Measurements from ENCODE around the gene OTUB1. TPM values are rescaled to one million over a fixed set of nuclear protein-coding genes. Genes with fewer than 3 reads are reported as not detected.

The OTUB1 gene
- total and polyA plus RNA-seq, 9 of the 15 experiments (the other 6 are each of a cell fraction or from before 2014, with no cell fraction given): 29.5 to 134 (median 66.1) TPM

DNA sequence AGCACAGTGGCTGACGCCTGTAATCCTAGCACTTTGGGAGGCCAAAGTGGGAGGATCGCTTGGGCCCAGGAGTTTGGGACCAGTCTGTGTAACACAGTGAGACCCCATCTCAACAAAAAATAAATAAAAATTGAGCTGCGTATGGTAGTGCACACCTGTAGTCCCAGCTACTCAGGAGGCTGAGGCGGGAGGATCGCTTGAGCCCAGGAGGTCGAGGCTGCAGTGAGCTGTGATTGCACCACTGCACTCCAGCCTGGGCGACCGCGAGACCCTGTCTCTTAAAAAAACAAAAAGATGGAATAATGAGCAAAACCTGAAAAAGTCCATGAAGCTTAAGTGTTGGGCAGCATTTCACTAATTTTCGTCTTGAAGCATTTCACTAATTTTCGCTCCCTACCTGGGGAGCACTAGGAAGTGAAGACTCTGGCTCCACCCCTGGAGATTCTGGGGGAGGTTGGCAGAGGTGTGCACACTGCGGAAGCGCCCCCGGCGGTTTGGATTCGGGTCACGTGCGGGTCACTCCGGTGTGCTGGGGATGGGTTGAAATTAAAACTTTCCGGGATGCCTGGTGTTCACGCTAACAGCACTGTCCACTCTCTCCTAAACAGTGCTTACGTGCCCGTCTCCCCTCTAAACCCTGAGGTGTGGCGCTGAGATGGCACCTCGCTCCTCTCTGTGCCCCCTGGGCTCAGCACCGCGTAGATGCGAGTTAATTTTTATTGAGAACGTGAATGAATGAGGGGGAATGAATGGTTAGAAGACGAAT lies 48.3 kb upstream of the OTUB1 start (continued):
- TF ChIP-seq, protein P1, sequence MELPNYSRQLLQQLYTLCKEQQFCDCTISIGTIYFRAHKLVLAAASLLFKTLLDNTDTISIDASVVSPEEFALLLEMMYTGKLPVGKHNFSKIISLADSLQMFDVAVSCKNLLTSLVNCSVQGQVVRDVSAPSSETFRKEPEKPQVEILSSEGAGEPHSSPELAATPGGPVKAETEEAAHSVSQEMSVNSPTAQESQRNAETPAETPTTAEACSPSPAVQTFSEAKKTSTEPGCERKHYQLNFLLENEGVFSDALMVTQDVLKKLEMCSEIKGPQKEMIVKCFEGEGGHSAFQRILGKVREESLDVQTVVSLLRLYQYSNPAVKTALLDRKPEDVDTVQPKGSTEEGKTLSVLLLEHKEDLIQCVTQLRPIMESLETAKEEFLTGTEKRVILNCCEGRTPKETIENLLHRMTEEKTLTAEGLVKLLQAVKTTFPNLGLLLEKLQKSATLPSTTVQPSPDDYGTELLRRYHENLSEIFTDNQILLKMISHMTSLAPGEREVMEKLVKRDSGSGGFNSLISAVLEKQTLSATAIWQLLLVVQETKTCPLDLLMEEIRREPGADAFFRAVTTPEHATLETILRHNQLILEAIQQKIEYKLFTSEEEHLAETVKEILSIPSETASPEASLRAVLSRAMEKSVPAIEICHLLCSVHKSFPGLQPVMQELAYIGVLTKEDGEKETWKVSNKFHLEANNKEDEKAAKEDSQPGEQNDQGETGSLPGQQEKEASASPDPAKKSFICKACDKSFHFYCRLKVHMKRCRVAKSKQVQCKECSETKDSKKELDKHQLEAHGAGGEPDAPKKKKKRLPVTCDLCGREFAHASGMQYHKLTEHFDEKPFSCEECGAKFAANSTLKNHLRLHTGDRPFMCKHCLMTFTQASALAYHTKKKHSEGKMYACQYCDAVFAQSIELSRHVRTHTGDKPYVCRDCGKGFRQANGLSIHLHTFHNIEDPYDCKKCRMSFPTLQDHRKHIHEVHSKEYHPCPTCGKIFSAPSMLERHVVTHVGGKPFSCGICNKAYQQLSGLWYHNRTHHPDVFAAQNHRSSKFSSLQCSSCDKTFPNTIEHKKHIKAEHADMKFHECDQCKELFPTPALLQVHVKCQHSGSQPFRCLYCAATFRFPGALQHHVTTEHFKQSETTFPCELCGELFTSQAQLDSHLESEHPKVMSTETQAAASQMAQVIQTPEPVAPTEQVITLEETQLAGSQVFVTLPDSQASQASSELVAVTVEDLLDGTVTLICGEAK (IDR thresholded peaks at IDR 0.05): 0 out of 2 replicates have a peak, but pooled peaks have one; percentile 52
- TF ChIP-seq, protein P1 (CRISPR knock-in tag; IDR thresholded peaks at IDR 0.05): no peak
- TF ChIP-seq PYGO2 (tag; IDR thresholded peaks at IDR 0.05) (0 out of 2 replicates have a peak, but pooled peaks have one; percentile 19), ARID1B (IDR thresholded peaks at IDR 0.05) (0 out of 2 replicates have a peak, but pooled peaks have one; percentile 15), MAZ (CRISPR knock-in tag; conservative IDR thresholded peaks at IDR 0.05 in 1 of 2, IDR thresholded peaks at IDR 0.05 in 1 of 2) (no peak)
- TF ChIP-seq, protein P2, sequence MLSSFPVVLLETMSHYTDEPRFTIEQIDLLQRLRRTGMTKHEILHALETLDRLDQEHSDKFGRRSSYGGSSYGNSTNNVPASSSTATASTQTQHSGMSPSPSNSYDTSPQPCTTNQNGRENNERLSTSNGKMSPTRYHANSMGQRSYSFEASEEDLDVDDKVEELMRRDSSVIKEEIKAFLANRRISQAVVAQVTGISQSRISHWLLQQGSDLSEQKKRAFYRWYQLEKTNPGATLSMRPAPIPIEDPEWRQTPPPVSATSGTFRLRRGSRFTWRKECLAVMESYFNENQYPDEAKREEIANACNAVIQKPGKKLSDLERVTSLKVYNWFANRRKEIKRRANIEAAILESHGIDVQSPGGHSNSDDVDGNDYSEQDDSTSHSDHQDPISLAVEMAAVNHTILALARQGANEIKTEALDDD (IDR thresholded peaks at IDR 0.05): no peak
- TF ChIP-seq, protein P3, sequence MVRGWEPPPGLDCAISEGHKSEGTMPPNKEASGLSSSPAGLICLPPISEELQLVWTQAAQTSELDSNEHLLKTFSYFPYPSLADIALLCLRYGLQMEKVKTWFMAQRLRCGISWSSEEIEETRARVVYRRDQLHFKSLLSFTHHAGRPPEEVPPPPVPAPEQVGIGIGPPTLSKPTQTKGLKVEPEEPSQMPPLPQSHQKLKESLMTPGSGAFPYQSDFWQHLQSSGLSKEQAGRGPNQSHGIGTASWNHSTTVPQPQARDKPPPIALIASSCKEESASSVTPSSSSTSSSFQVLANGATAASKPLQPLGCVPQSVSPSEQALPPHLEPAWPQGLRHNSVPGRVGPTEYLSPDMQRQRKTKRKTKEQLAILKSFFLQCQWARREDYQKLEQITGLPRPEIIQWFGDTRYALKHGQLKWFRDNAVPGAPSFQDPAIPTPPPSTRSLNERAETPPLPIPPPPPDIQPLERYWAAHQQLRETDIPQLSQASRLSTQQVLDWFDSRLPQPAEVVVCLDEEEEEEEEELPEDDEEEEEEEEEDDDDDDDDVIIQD (CRISPR knock-in tag; IDR thresholded peaks at IDR 0.05): no peak
- TF ChIP-seq, protein P4, sequence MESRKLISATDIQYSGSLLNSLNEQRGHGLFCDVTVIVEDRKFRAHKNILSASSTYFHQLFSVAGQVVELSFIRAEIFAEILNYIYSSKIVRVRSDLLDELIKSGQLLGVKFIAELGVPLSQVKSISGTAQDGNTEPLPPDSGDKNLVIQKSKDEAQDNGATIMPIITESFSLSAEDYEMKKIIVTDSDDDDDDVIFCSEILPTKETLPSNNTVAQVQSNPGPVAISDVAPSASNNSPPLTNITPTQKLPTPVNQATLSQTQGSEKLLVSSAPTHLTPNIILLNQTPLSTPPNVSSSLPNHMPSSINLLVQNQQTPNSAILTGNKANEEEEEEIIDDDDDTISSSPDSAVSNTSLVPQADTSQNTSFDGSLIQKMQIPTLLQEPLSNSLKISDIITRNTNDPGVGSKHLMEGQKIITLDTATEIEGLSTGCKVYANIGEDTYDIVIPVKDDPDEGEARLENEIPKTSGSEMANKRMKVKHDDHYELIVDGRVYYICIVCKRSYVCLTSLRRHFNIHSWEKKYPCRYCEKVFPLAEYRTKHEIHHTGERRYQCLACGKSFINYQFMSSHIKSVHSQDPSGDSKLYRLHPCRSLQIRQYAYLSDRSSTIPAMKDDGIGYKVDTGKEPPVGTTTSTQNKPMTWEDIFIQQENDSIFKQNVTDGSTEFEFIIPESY (CRISPR knock-in tag; IDR thresholded peaks at IDR 0.05): 0 out of 2 replicates have a peak, but pooled peaks have one; percentile 34

Data from K562 (cell line).